UCSD-AML1 (cell line): ENCODE measurements around the gene DDX56.
"Not testable (repeated sequence)": the region's sequence is repeated elsewhere in the genome, so short reads cannot be mapped to it uniquely, and the experiment has no call there.

Source experiments
- DNase-seq: peaks from one replicate; lab custom pipeline; 2025; ENCODE audit not compliant: unreplicated experiment; lab: John Stamatoyannopoulos, UW

Gene DDX56

DNA sequence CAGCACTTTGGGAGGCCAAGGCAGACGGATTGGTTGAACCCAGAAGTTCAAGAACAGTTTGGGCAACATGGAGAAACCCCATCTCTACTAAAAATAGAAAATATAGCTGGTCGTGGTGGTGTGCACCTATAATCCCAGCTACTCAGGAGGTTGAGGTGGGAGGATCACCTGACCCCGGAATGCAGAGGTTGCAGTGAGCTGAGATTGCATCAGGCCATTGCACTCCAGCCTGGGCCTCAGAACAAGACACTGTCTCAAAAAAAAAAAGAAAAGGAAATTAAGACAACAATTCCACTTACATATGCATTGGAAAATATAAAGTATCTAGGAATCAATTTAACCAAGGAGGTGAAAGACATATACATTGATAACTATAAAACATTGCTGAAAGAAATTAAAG is 25.5 kb upstream of the DDX56 start:
- DNase-seq, result no peak

DNA sequence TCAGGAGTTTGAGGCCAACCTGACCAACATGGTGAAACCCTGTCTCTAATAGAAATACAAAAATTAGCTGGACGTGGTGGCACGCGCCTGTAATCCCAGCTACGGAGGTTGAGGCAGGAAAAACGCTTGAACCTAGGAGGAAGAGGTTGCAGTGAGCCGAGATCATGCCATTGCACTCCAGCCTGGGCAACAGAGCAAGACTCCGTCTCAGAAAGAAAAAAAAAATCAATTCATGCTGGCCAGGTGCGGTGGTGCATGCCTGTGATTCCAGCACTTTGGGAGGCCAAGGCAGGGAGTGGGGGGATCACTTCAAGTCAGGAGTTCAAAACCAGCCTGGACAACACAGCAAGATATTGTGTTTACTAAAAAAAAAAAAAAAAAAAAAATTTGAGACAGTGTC is 23.5 kb upstream of the DDX56 start:
- DNase-seq, result not testable (repeated sequence)

DNA sequence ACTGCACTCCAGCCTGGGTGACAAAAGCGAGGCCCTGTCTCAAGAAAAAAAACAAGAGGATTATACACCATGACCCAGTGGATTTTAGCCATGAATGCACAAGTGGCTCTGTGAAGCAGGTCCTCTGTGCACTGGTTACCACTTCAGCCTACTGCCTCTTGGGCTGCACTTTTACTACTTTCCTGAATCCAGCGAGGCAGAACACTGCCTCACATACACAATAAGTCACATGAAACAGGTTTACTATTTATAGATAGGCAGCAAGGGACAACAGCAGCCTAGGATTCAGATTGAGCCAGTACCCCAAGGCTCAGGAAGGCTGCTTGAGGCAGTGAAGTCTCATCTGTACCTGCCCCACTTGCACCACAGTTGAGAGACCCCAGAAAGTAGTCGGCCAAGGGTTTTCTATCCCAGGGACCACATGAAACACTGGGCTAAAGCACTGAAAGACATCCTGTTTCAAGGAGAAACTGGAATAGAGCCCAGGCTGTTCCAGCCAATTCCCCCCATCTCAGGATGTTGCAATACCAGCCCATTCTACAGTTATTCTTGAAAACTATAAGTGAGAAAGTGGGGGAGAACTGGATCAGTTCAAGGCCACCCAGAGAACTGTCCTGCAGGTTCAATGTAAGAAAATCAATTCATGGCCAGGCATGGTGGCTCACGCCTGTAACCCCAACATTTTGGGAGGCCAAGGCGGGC is 22.4 kb upstream of the DDX56 start:
- DNase-seq, result no peak

DNA sequence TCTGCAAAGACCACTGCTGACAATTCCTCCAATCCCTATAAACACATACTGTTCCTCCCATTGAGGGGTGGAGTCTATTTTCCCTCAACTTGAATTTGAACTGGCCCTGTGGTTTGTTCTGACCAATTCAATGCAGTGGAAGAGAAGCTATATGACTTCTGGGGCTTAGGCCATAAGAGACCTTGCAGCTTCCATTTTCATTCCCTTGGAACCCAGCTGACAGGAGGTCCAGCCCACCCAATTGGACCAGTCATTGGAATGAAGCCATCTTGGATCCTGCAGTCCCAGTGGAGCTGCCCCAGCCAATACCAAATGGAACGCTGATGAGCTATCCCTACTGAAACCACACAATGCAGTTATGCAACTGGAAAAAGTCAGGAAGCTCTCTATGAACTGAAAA is 17.2 kb upstream of the DDX56 start:
- no peak for DNase-seq

DNA sequence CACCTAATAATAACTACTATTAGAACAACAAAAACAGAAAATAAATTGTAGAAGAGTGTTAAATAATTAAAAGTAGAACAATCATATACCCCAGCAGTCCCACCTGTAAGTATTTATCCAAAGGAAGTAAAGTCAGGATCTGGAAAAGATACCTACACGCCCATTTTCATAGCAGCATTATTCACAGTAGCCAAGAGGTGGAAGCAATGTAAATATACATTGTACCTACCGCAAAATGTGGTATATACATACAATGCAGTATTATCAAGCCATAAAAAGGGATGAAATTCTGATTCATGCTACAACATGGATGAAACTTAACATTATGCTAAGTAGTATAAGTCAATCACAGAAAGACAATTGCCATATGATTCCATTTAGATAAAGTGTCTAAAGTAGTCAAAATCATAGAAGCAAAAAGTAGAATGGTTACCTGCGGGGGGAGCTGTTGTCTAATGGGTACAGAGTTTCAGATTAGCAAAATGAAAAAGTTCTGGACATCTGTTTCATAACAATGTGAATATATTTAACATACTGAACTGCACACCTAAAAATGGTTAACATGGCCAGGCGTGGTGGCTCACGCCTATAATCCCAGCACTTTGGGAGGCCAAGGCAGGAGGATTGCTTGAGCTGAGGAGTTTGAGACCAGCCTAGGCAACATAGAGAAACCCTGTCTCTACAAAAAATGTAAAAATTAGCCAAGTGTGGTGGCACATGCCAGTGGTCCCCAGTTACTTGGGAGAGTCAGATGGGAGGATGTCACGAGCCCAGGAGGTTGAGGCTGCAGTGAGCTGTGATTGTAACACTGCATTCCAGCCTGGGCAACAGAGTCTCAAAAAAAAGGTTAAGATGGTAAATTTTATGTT is 14.4 kb upstream of the DDX56 start:
- no peak for DNase-seq

DNA sequence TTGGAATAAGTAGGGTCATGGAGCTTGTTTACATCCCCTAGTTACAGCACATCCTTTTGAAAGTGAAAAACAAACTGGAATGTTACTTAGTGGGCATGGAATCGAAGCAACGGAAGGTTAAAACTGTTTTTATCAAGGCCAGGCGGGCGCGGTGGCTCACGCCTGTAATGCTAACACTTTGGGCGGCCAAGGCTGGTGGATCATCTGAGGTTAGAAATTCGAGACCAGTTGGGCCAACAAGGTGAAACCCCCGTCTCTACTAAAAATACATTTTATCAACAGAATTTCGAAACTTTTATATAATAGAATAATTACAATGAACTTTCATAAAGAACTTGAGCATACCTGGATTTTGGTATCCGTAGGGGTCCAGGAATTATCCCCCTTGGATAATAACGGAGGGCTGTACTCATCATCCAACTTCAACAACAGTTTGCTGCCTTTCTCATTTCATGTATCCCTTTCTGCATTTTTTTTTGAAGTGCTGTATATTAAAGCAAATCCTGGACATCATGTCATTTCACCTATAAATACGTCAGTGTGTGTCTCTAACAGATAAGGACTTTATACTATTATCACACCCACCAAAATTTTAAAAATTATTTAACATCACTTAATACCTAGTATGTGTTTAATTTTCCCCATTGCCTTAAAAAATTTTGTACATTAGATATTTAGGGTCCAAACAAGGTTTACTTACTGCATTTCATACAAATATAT is 9.6 kb upstream of the DDX56 start:
- no peak for DNase-seq

DNA sequence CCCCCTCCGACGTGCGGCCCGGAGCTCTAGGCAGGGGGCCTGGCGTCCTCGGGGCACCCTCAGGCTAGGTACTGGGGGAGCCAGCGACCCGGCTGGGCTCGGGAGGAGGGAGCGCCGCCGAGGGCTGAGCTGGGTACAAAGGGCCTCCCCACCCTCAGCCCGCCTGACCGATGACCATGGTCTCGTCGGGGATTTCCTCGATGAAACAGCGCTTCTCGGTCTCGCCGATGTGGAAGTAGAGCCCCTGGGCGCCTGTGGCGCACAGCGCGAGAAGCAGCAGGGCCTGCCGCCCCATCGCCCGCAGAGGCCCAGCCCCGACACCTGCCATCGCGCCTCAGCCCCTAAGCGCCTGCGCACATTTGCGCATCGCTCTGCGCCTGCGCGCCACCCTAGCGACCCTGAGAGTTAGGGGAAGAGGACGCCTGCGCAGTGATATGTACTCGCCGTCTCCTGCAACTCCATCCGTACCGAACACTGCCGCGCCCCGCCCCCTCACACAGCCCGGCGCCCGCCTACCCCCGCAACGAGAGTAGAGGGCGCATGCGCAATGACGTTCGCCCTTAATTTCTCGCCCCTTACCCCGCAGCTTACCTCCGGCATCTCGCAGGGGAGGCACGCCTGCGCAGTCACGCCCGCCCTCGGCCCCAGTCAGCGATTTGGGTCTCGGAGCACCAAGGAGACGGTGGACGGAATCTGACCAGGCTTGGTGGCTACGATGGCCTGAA is 8.3 kb upstream of the DDX56 start, which contains the start of gene TMED4:
TSS of gene TMED4 (minus strand) at position 353 of the 725 bp plus-strand sequence. CDS start at position 328, 25 bp downstream.
- DNase-seq, result peak; percentile 94

DNA sequence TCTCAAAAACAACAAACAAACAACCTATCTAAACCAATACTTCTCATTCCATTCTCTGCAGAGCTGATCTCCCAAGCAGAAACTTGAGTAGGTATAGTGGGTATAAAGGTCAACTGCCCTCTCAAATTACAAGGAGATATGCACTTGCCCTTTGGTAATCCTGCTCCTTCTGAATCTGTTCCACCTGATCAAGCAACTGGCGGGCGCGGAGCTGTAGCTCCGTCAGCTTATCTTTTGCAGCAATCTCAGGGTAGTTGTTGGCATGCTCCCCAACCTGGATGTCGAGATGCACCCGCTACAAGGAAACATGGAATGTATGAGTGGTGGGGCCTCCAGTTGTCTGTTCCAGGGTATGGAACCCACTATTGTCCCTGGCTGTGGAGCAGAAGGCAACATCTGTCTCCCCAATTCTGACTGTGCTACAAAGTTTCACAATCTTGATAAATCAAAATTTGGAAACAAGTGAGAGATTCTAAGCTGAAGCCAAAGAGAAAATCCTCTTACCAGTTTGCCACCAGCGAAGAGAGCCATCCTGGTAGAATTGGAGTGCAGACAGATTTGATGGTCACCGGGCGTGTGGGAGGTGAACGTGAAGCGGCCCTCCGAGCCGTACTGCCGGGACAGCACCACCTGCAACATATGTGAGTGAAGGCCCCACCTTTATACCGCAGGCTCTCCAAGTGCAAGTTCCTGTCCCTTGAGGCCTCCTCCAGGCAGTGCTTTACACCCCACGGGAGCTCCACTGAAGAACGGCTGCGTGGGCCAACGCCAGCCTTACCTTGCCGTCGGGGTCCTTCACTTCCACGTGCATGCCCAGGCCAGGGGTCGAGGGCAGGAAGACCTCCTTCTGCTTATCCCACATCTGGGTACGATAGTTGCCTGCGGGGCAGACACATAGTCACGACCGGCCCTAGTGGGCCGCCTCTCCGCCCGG is 7.5 kb upstream of the DDX56 start:
- peak; percentile 22 for DNase-seq

DNA sequence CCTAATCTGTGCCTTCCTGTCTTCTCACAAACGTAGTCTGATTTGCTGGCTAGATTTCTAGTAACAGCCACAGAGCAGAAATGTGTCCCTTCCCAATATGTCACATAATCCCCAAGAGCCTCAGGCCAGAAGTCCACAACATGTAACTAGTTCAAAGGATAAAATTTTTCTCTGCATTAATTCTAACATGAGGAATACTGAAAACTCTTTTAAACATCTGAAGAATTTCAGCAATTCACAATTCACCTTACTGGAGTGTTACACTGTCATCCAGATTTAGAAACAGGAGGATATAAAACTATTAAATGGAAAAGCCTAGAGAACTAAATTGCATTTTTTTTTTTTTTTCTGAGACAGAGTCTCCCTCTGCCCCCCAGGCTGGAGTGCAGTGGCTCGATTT is 2.5 kb upstream of the DDX56 start:
- DNase-seq, result no peak

DNA sequence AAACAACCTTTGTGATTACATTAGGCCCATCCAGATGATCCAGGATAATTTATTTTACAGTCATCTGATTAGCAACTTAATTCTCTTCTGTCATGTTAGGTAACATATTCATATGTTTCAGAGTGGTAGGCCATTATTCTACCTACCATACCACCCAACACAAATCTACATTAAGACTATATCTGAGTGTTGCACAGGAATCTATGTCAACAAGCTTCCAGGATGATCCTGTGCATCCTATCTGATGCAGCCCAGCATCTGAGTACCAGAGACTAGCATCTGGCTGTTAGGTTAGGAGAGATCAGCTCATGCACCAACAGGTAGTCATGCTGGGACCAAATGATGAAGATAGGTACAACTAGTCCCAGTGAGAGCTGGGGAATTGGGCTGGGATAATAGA is 1.3 kb upstream of the DDX56 start:
- no peak for DNase-seq

DNA sequence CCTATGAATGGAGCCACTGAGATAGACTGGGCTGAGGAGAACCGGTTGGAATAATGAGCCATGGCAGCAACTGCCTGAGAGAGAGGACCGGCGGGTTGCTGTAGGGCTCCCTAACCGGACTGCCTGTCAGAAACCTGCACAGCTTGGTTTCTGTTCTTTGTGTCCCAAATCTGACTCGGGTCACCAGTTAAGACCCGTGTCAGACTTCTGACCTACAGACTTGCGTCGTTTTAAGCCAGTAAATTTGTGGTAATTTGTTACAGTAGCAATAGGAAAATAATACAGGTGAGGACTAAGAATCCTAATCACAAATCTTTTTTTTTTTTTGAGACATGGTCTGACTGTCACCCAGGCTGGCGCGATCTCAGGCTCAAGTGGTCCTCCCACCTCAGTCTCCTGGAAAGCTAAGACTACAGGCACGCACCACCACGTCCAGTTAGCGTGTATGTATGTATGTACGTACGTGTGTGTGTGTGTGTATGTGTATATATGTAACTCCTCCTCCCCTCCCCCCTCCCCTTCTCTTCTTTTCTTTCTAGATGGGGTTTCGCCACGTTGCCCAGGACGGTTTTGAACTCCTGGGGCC is 672 bp upstream of the DDX56 start:
- no peak for DNase-seq

DNA sequence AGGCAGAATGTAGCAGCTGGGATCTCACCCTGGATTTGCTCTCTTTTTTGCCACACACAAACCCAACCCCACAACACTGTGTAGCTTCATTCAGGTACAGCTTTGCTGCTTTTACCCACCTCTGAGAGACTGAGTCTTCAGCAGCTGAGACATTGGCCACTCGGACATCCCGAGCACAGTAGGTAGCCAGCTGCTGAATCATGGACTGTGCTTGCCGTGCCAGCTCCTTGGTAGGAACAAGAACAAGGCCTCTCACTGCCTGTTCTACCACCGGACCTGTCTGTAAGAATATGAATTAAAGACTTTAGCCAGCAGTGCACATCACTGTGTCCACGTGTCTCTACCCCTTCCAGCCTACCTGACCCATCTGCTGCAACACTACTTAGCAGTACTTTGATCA is 937 bp downstream of the DDX56 start:
- DNase-seq, result no peak

DNA sequence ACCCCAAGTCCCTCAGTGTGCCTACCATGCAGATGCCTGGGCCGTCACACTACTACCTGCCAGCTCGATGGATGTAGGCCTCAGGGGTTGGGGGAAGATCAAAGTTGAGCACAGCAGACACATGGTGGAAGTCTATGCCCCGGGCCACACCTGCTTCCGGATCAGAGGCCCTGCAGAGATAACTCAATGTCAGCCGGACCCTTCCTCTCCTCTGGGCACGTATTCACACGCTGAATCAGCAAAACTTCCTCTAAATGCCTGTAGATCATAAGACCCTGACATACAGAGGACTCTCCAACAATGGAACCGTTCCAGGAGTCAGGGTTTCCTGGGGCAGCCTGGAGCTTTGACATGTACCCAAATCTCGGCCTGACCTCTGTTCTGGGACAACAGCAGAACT is 3.7 kb downstream of the DDX56 start:
- DNase-seq, result no peak

DNA sequence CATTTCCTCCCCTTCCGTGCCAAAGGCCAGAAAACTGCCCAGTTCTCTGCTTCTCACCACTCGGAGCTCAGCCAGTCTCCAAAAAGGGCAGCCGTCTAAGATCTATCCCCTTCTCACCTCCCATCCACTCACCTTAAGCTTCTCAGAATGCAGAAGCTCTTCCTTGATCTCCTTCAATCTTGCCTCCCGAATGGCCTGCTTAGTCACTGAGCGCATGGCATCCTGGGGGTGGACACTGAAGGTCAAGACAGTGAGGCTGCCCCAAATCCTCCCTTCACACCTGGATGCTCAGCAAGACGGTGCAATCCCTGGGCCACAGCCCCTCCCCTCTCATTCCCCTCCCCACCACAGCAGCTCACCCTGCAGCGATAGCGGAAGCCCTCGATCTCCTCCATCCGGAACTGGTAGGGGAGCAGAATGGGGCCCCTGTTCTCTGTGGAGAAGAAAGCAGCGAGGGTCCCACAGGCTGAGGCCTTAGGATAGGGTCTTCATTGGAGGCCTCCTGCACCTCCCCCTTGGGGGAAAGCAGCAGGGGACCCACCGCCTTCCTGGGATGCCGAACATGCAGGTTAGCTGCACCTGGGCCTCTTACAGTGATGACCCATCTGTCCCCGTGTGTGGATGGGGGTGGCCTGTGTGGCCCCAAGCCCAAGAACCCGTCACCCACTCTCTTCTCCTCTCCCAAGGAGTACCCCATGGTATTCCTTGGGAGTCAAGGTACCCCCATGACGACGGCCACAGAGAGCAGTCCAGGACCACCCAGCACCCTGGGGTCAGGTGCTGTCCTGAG is 4.7 kb downstream of the DDX56 start:
- no peak for DNase-seq

DNA sequence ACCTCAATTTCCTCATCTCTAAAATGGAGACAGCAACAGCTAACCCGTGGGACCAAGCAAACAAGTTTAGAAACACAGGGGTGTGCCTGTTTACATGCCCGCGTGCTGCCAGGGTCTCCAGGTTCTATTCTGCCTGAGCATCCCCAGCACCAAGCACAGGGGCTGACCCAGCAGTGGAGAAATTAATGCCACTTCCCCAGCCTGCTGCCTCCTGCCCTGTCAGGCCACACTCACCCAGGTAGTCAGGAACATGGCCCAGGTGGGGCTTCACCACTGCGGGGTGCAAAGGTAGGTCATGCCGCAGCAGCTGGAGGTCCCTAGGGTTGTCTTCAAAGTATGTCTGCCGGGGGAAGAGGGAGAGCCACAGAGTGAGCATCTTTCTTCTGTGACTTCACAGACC is 5.8 kb downstream of the DDX56 start:
- no peak for DNase-seq

DNA sequence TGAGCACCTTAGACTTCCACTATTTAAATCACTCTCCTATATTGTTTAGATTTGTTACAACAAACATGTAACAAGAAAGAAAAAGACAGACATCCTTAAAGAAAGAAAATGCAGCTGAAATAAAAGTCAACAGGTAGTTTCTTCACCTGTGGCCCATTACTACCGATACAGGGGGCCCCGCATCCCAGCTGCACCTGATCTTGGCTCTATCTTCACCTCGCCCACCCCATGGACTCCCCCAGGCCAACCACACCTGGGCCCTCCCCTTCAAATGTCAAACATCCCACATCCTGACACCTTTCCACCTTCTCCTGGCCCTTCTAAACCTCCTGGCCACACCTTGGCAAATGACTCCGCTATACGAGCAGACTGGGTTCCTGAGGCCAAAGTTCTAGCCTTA is 7.0 kb downstream of the DDX56 start:
- no peak for DNase-seq

DNA sequence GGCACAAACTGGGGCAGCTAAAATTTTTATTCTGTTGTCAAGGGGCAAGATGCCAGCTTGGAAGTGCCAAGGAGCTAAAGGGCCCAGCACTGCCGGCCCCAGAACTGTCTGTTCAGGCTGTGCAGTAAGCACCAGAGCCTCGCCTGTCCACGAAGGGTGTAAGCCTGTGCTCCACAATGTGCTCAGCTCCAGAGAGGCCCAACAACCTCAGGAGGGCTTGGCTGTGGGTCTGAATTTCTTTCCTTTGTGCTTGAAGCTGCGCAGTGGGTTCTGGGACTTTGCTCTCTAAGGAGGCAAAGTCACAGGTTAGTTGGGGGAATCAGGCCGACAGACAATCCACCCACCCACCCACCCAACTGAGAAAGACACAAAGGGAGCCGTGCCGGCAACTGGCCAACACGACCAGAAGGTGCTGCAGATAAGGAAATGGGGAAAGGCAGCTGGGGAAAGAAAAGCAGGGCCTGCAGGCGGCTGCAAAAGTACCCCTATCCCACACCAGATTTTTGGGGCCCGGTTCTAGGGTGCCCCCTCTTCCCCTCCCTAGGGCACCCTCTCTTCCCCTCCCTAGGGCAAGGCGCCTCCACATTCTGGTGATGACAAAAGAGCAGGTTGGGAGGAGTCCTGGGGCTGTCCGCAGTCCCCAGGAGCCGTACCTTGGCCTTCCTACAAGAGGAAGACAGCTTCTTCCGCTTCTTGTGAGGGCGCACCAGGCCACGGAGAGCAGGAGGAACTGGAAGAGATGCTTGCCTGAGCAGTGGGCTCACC is 7.7 kb downstream of the DDX56 start:
- no peak for DNase-seq
